Vagina (tissue), 2 donors: Measurements from ENCODE around the gene TMEM204.

Experiments
- CTCF ChIP-seq, 3 experiments: fragments of 450-650 bp in 2 of 3; fragments of 200-600 bp in 1 of 3; sonication (generic) in 1 of 3; IDR thresholded peaks; one replicate each; pipeline ENCODE4 v1.5.1; 2017 to 2019; ENCODE audit warnings: antibody characterized with exemption in 3 of 3, mild to moderate bottlenecking in 2 of 3, moderate library complexity in 2 of 3
- POLR2A ChIP-seq, 2 donors: fragments of 450-650 bp; IDR thresholded peaks; one replicate each; pipeline ENCODE4 v1.6.1; 2017; ENCODE audit warnings: antibody characterized with exemption in 2 of 2, mild to moderate bottlenecking in 2 of 2, moderate library complexity in 2 of 2
- POLR2AphosphoS5 ChIP-seq, 2 donors: sonication (generic); formaldehyde crosslinking; IDR thresholded peaks; one replicate each; pipeline ENCODE4 v1.9.0; 2017; ENCODE audit warnings: antibody characterized with exemption in 2 of 2, mild to moderate bottlenecking in 2 of 2, low read depth in 1 of 2; ENCODE audit not compliant: insufficient read depth in 1 of 2

GRCh38 chr16:1520461-1520860 lies 13.0 kb upstream of the TMEM204 start:
- no peak for TF ChIP-seq CTCF (IDR thresholded peaks at IDR 0.05)
- TF ChIP-seq POLR2AphosphoS5 (IDR thresholded peaks at IDR 0.05; ENCODE audit: insufficient read depth in 1 of 2, low read depth in 1 of 2): no peak
- TF ChIP-seq POLR2A (IDR thresholded peaks at IDR 0.05): no peak
